ENCODE results near the gene PPM1L.

The PPM1L gene

DNA sequence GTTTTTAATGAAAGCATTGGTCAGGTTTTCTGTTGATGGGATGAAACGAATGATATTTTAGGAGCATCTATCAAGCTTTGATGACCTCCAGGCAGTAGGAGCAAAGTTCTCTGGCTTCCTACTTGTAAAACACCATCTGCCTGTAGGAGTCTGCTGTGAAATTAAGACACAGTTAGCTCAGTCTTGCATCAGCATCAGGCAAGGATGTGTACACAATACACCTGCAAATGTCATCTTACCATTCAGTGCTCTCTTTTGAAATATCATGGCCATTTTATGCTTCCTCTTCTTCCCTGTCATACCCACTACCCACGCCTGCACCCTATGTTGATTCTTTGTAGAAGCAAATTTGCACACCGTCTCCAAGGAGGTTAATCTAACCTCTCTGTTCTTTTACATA, 310.9 kb downstream of the PPM1L start:
- Histone ChIP-seq H3K27ac (ENCODE audit: low read length) (no peak overlapping the region), H3K36me3 (ENCODE audit: insufficient read depth, low read depth, low read length) (no peaks in the 10 kb centered on the region), H3K9me3 (ENCODE audit: insufficient read depth, low read depth, low read length) (no peaks in the 10 kb centered on the region), H3K9ac (ENCODE audit: low read depth, low read length) (no peak overlapping the region), H3K27me3 (ENCODE audit: insufficient read depth, low read length) (no peaks in the 10 kb centered on the region), H3K4me3 (ENCODE audit: low read length) (no peak overlapping the region), H3K4me1 (ENCODE audit: insufficient read depth, low read length) (no peaks in the 10 kb centered on the region)

DNA sequence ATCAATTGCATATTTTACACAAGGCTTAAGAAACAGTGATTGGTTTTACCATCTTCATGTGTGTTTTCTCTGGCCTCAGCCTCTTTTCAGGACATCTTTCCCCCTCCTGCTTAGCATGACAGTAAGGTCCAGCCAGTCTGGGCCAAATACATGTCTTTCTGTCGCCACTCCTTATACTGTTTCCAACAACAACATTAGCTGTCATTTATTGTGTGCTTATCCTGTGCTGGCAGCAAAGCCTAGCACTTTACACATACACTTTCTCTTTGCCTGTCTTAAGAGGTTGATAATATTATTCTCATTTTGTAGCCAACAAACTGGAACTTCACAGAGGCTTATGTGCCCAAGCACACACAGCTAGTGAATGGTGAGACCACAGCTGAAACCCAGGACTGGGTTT, 311.3 kb downstream of the PPM1L start:
- H3K9me3 ChIP-seq (ENCODE audit: insufficient read depth, low read depth, low read length) = no peaks in the 10 kb centered on the region
- H3K4me3 ChIP-seq (ENCODE audit: low read length) = no peak overlapping the region
- no peaks in the 10 kb centered on the region for H3K4me1 ChIP-seq (ENCODE audit: insufficient read depth, low read length)
- H3K36me3 ChIP-seq (ENCODE audit: insufficient read depth, low read depth, low read length) = no peaks in the 10 kb centered on the region
- H3K27me3 ChIP-seq (ENCODE audit: insufficient read depth, low read length) = no peaks in the 10 kb centered on the region
- no peak overlapping the region for H3K27ac ChIP-seq (ENCODE audit: low read length)
- H3K9ac ChIP-seq (ENCODE audit: low read depth, low read length) = no peak overlapping the region

DNA sequence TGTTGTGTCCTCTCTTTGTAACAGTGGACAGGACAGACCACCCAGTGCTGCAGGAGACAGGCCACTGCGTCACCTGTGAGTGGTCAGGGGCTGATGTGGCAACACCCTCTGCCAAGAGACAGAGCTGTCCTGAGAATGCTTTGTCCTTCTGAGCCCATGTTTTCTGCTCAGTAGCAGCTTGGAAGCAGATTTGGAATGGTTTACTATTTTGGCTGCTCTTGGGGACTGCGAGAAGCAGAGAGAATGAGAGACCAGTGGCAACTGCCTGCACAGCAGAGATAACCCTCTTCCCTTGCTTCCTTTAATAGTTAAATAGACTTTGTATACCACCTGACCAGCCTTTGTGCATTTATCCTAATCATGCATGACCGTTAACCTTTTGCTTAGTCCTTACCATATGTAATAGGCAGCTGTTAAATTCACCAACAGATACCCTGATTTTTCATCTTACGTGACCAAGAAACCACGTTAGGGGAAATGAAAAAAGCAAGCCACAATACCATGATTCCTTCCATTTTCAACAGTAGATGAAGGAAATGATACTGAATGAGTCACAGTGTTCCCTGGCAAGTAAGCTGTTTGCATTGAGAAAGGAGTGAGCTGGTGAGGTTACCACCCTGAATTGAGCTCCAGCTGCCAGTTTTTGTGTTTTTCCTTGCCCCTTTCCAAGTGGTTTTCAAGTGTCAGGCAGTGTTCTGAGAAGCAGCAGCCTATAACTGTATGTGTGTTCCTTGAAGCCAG, 313.6 kb downstream of the PPM1L start:
- H3K4me1 ChIP-seq (ENCODE audit: insufficient read depth, low read length) = no peaks in the 10 kb centered on the region
- H3K27ac ChIP-seq (ENCODE audit: low read length) = no peak overlapping the region
- no peaks in the 10 kb centered on the region for H3K36me3 ChIP-seq (ENCODE audit: insufficient read depth, low read depth, low read length)
- no peaks in the 10 kb centered on the region for H3K9me3 ChIP-seq (ENCODE audit: insufficient read depth, low read depth, low read length)
- H3K27me3 ChIP-seq (ENCODE audit: insufficient read depth, low read length) = no peaks in the 10 kb centered on the region
- H3K4me3 ChIP-seq (ENCODE audit: low read length) = no peak overlapping the region
- no peak overlapping the region for H3K9ac ChIP-seq (ENCODE audit: low read depth, low read length)

- Histone ChIP-seq H3K9ac (ENCODE audit: low read depth, low read length) (no peak overlapping the region), H3K9me3 (ENCODE audit: insufficient read depth, low read depth, low read length) (no peaks in the 10 kb centered on the region), H3K4me1 (ENCODE audit: insufficient read depth, low read length) (no peaks in the 10 kb centered on the region), H3K4me3 (ENCODE audit: low read length) (no peak overlapping the region), H3K36me3 (ENCODE audit: insufficient read depth, low read depth, low read length) (no peaks in the 10 kb centered on the region), H3K27me3 (ENCODE audit: insufficient read depth, low read length) (no peaks in the 10 kb centered on the region), H3K27ac (ENCODE audit: low read length) (no peak overlapping the region)
Observed at GRCh38 chr3:161070252-161070930, 314.4 kb downstream of the PPM1L start.

DNA sequence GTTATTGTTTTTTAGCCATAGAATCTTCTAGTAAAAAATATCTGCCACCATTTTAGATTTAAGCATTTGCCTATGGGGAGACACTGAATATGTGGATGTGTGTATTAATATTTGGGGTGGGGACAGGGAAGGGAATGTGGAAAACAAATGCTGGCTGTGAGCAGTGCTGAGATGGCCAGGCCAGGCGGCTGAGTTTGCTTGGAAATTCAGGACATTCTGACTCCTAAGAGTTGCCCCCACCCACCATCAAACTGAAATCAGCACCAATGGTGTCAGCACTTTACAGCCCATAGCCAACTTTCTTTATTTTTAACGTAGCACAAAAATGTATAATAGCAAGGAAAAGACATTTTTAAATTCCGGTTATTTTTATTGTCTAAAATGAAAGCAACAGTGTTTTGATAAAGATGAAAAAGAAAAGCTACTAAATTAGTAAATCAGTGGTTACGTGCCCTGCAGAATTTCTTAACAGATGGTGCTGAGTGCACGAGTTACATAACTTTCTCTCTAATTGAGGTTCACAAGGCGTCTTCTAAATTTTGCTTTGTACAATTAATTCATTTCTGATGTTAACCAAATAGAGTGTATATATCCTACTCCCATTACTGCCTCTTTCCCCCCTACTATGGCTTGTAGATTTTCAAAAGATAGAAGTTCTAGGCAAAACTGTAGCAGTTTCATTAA, 315.1 kb downstream of the PPM1L start:
- Histone ChIP-seq H3K4me3 (ENCODE audit: low read length) (no peak overlapping the region), H3K27ac (ENCODE audit: low read length) (no peak overlapping the region), H3K27me3 (ENCODE audit: insufficient read depth, low read length) (no peaks in the 10 kb centered on the region), H3K9ac (ENCODE audit: low read depth, low read length) (no peak overlapping the region), H3K4me1 (ENCODE audit: insufficient read depth, low read length) (no peaks in the 10 kb centered on the region), H3K9me3 (ENCODE audit: insufficient read depth, low read depth, low read length) (no peaks in the 10 kb centered on the region), H3K36me3 (ENCODE audit: insufficient read depth, low read depth, low read length) (no peaks in the 10 kb centered on the region)

DNA sequence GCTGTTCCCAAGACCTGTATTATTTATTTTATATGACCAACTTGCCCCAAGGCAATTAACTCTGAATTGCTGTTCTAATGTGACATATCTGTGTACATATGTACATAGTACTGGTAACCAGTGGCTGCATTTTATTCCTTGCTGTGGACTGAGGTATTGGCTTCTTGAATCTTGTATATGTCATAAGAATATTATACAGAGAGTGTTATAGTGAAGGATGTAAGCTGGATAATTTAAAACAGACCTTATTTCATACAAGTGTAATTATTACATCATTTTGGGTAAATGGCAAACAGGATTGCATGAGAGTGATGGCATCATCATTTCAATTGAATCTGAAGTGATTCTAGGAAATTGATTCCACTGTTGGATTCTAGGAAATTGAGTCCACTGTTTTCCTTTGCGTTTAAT, 316.2 kb downstream of the PPM1L start:
- H3K4me1 ChIP-seq (ENCODE audit: insufficient read depth, low read length) = no peaks in the 10 kb centered on the region
- H3K9me3 ChIP-seq (ENCODE audit: insufficient read depth, low read depth, low read length) = no peaks in the 10 kb centered on the region
- no peak overlapping the region for H3K27ac ChIP-seq (ENCODE audit: low read length)
- H3K36me3 ChIP-seq (ENCODE audit: insufficient read depth, low read depth, low read length) = no peaks in the 10 kb centered on the region
- H3K27me3 ChIP-seq (ENCODE audit: insufficient read depth, low read length) = no peaks in the 10 kb centered on the region
- no peak overlapping the region for H3K4me3 ChIP-seq (ENCODE audit: low read length)
- H3K9ac ChIP-seq (ENCODE audit: low read depth, low read length) = no peak overlapping the region

DNA sequence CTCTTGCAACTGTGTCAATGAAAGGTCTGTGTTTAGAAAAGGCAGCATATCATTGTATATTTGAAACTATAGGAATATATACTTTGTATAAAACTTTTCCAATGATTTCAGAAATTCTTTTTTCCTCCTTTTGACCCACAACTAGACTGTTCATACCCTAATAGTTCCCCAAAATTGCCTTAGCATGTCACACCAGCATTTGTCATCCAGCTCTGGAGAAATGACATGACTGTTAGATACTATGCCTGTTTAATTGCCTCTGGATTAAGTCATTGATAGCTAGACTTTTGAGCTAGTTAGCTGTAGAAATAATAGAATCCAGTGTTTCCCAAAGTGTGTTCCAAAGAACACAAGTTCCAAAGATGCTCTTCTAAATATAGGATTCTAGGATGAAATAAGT, 316.7 kb downstream of the PPM1L start:
- Histone ChIP-seq H3K27me3 (ENCODE audit: insufficient read depth, low read length) (no peaks in the 10 kb centered on the region), H3K4me3 (ENCODE audit: low read length) (no peak overlapping the region), H3K27ac (ENCODE audit: low read length) (no peak overlapping the region), H3K36me3 (ENCODE audit: insufficient read depth, low read depth, low read length) (no peaks in the 10 kb centered on the region), H3K4me1 (ENCODE audit: insufficient read depth, low read length) (no peaks in the 10 kb centered on the region), H3K9ac (ENCODE audit: low read depth, low read length) (no peak overlapping the region), H3K9me3 (ENCODE audit: insufficient read depth, low read depth, low read length) (no peaks in the 10 kb centered on the region)

DNA sequence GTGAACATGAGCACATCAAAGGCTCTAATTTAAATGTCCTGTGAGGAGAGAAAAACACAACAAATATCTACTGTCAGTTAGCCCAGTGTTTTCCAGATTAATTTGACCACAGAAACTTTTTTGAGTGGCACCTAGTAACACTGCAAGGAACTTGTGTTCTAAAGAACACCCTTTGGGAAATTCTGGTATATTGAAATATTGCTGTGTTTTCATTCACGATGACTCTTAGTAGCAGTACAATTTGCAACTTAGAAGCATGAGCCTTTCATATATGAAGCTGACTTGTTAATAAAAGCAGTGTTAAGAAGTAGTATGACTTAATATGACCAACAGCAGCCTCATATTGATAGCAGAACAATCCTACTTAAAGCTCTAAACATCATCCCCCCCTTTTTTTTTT, 317.1 kb downstream of the PPM1L start:
- Histone ChIP-seq H3K4me3 (ENCODE audit: low read length) (no peak overlapping the region), H3K9me3 (ENCODE audit: insufficient read depth, low read depth, low read length) (no peaks in the 10 kb centered on the region), H3K36me3 (ENCODE audit: insufficient read depth, low read depth, low read length) (no peaks in the 10 kb centered on the region), H3K4me1 (ENCODE audit: insufficient read depth, low read length) (no peaks in the 10 kb centered on the region), H3K9ac (ENCODE audit: low read depth, low read length) (no peak overlapping the region), H3K27ac (ENCODE audit: low read length) (no peak overlapping the region), H3K27me3 (ENCODE audit: insufficient read depth, low read length) (no peaks in the 10 kb centered on the region)

- no peaks in the 10 kb centered on the region for H3K27me3 ChIP-seq (ENCODE audit: insufficient read depth, low read length)
- no peaks in the 10 kb centered on the region for H3K4me1 ChIP-seq (ENCODE audit: insufficient read depth, low read length)
- peaks cover 13% of the 10 kb centered on the region; the same call in 1 of the 2 replicates for H3K36me3 ChIP-seq (ENCODE audit: insufficient read depth, low read depth, low read length)
- no peak overlapping the region for H3K27ac ChIP-seq (ENCODE audit: low read length)
- H3K4me3 ChIP-seq (ENCODE audit: low read length) = no peak overlapping the region
- H3K9ac ChIP-seq (ENCODE audit: low read depth, low read length) = no peak overlapping the region
- no peaks in the 10 kb centered on the region for H3K9me3 ChIP-seq (ENCODE audit: insufficient read depth, low read depth, low read length)
Observed at GRCh38 chr3:161081633-161082032, 325.6 kb downstream of the PPM1L start.

DNA sequence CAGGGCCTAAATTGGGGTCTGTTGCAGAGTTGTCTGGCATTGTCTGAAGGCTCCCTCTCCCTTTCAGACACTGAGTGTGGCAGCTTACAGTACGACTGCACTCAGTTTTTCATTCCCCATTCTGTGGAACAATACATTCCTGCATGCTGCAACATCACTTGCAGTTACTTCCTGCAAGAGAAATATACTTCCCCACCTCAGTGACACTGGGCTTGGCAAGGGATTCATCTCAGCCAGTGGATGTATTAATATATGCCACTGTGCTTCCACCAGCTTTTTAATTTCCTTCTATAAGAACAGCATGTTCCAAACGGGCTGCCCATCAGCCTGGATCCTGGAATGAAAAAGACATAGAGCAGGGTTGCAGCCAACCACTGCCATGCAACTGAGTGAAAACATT, 326.0 kb downstream of the PPM1L start:
- Histone ChIP-seq H3K4me3 (ENCODE audit: low read length) (no peak overlapping the region), H3K9ac (ENCODE audit: low read depth, low read length) (no peak overlapping the region), H3K9me3 (ENCODE audit: insufficient read depth, low read depth, low read length) (no peaks in the 10 kb centered on the region), H3K27ac (ENCODE audit: low read length) (no peak overlapping the region), H3K4me1 (ENCODE audit: insufficient read depth, low read length) (no peaks in the 10 kb centered on the region), H3K36me3 (ENCODE audit: insufficient read depth, low read depth, low read length) (peaks cover 13% of the 10 kb centered on the region; the same call in 1 of the 2 replicates), H3K27me3 (ENCODE audit: insufficient read depth, low read length) (no peaks in the 10 kb centered on the region)

- H3K27me3 ChIP-seq (ENCODE audit: insufficient read depth, low read length) = no peaks in the 10 kb centered on the region
- H3K4me3 ChIP-seq (ENCODE audit: low read length) = no peak overlapping the region
- no peaks in the 10 kb centered on the region for H3K9me3 ChIP-seq (ENCODE audit: insufficient read depth, low read depth, low read length)
- H3K36me3 ChIP-seq (ENCODE audit: insufficient read depth, low read depth, low read length) = peaks cover 13% of the 10 kb centered on the region; the same call in 1 of the 2 replicates
- H3K9ac ChIP-seq (ENCODE audit: low read depth, low read length) = no peak overlapping the region
- no peak overlapping the region for H3K27ac ChIP-seq (ENCODE audit: low read length)
- no peaks in the 10 kb centered on the region for H3K4me1 ChIP-seq (ENCODE audit: insufficient read depth, low read length)
Observed at GRCh38 chr3:161083131-161083530, 327.1 kb downstream of the PPM1L start.

DNA sequence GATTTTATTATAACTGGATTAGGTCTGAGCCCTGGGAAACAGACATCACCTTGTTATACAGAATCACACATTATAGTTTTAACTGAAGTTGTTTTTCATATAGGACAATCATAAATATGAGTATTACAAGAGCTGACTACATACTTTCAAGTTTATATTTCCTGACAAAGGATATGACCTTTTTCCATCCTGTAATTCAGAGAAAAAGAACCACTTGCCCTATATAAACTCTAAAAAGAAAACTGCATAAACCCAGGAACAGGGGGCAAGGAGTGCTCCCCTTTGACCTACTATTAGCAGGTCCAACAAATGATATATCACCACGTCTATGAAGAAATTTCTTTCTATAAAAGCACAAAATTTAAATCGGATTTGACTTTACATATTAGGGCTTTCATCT, 328.2 kb downstream of the PPM1L start:
- Histone ChIP-seq H3K27ac (ENCODE audit: low read length) (no peak overlapping the region), H3K36me3 (ENCODE audit: insufficient read depth, low read depth, low read length) (peaks cover 13% of the 10 kb centered on the region; the same call in 1 of the 2 replicates), H3K4me3 (ENCODE audit: low read length) (no peak overlapping the region), H3K9ac (ENCODE audit: low read depth, low read length) (no peak overlapping the region), H3K9me3 (ENCODE audit: insufficient read depth, low read depth, low read length) (no peaks in the 10 kb centered on the region), H3K27me3 (ENCODE audit: insufficient read depth, low read length) (no peaks in the 10 kb centered on the region), H3K4me1 (ENCODE audit: insufficient read depth, low read length) (no peaks in the 10 kb centered on the region)
